ENCODE results near the gene KCNC3. TPM values are rescaled to one million over a fixed set of nuclear protein-coding genes. Genes with fewer than 3 reads are reported as not detected.

Gene KCNC3
- total and polyA plus RNA-seq, 2 of the 4 experiments (the other 2 are of a cell fraction): 0.07 TPM; not detected in 1

GRCh38 chr19:50268041-50268440, 61.1 kb downstream of the KCNC3 start:
- H2BK5ac ChIP-seq (ENCODE audit: low read depth, low read length, poor library complexity, severe bottlenecking): no peak overlapping the region

More at GRCh38 chr19:50268041-50268440, 61.1 kb downstream of the KCNC3 start:
- Histone ChIP-seq H3K56ac (ENCODE audit: extremely low read depth, insufficient read depth, low read length) (no peak overlapping the region), H4K91ac (ENCODE audit: insufficient read depth, low read depth, low read length) (no peak overlapping the region), H2BK120ac (ENCODE audit: low read depth, low read length) (no peak overlapping the region), H3K4me1 (ENCODE audit: control insufficient read depth, insufficient read depth, low read length) (no peaks in the 10 kb centered on the region), H3K4me2 (ENCODE audit: low read depth, low read length) (no peak overlapping the region), H4K20me1 (ENCODE audit: insufficient read depth, low read length) (no peaks in the 10 kb centered on the region), H3K14ac (replicated peaks; ENCODE audit: low read depth, low read length) (no peak overlapping the region), H4K8ac (ENCODE audit: low read depth in 2 of 2, low read length in 2 of 2) (no peak overlapping the region), H3K4me3 (ENCODE audit: insufficient read depth, low read depth, low read length) (no peak overlapping the region), H3K23ac (ENCODE audit: low read depth, low read length) (no peak overlapping the region), H2BK20ac (ENCODE audit: low read depth, low read length) (no peak overlapping the region), H2BK15ac (ENCODE audit: low read depth, low read length) (no peak overlapping the region), H4K5ac (ENCODE audit: low read depth, low read length) (no peak overlapping the region), H2AK5ac (ENCODE audit: low read depth, low read length) (no peak overlapping the region), H3K36me3 (ENCODE audit: control insufficient read depth, insufficient read depth, low read length) (no peaks in the 10 kb centered on the region), H3K9ac (ENCODE audit: low read depth, low read length) (no peak overlapping the region), H3K18ac (ENCODE audit: low read depth, low read length) (no peak overlapping the region), H2AK9ac (replicated peaks; ENCODE audit: low read depth, low read length, poor library complexity) (no peak overlapping the region), H3K9me3 (ENCODE audit: control insufficient read depth, insufficient read depth, low read length) (peaks cover 12% of the 10 kb centered on the region; the same call in 1 of the 2 replicates), H3K27ac (ENCODE audit: insufficient read depth, low read length) (no peak overlapping the region), H3K27me3 (ENCODE audit: control insufficient read depth, insufficient read depth, low read length) (no peaks in the 10 kb centered on the region), H3K4ac (ENCODE audit: low read depth, low read length) (no peak overlapping the region), H3K79me1 (ENCODE audit: low read depth in 1 of 2, low read length in 2 of 2) (no peaks in the 10 kb centered on the region), H3K9me1 (ENCODE audit: insufficient read depth, low read length) (no peaks in the 10 kb centered on the region), H2AFZ (replicated peaks; ENCODE audit: low read length, poor library complexity) (no peak overlapping the region)
- CTCF ChIA-PET: no interaction called here
- DNase-seq: no peak
- intact Hi-C loops (cut with micrococcal nuclease) (no loop called here), in situ Hi-C loops (cut with MboI; ENCODE audit: low sequenced_read_pairs) (no loop called here), dilution Hi-C loops (cut with HindIII; ENCODE audit: low sequenced_read_pairs, unreplicated experiment) (no loop called here)
- no TSS peak for BruUV-seq (replicated peaks)
- POLR2A ChIA-PET (ENCODE audit: unreplicated experiment): no interaction called here
- no peak for ATAC-seq (ENCODE audit: low read depth)
- WGBS, 2 experiments (ENCODE audit: extremely low coverage in 2 of 2, insufficient read length in 1 of 2): 51% methylated on average over 4 of the region's 13 CpGs; no CpG with 5 or more reads in 1 of the 2 experiments
- no peak for TF ChIP-seq RFX5 (IDR thresholded peaks at IDR 0.05; ENCODE audit: low read depth, low read length)
- TF ChIP-seq POLR2A (IDR thresholded peaks at IDR 0.05; ENCODE audit: low read depth, low read length): no peak

Measured in IMR-90 (cell line).